GM18502 (cell line): Measurements from ENCODE around the gene RTN4RL2.

Experiments
- ATAC-seq: cut with Tn5 transposase; IDR thresholded peaks from one replicate; pipeline ENCODE4 v1.9.1; 2021; ENCODE audit warnings: mild to moderate bottlenecking; ENCODE audit not compliant: unreplicated experiment, poor library complexity

Gene RTN4RL2

GRCh38 chr11:57496109-57496820 lies 35.9 kb downstream of the RTN4RL2 start:
- ATAC-seq, result no peak

- no peak for ATAC-seq
Observed at GRCh38 chr11:57497303-57498247, 37.2 kb downstream of the RTN4RL2 start.

- ATAC-seq, result no peak
Observed at GRCh38 chr11:57498540-57498939, 38.2 kb downstream of the RTN4RL2 start.

- ATAC-seq, result peak; percentile 99
Observed at GRCh38 chr11:57499413-57499982, 39.2 kb downstream of the RTN4RL2 start.

- ATAC-seq, result no peak
Observed at GRCh38 chr11:57499983-57500461, 39.7 kb downstream of the RTN4RL2 start.

GRCh38 chr11:57500515-57500914 lies 40.2 kb downstream of the RTN4RL2 start:
- ATAC-seq, result no peak

GRCh38 chr11:57500926-57501325 lies 40.6 kb downstream of the RTN4RL2 start:
- no peak for ATAC-seq

GRCh38 chr11:57501953-57502352 lies 41.6 kb downstream of the RTN4RL2 start:
- ATAC-seq, result no peak

- ATAC-seq, result no peak
Observed at GRCh38 chr11:57502376-57502775, 42.0 kb downstream of the RTN4RL2 start.

GRCh38 chr11:57502870-57503269 lies 42.5 kb downstream of the RTN4RL2 start:
- ATAC-seq, result no peak

- no peak for ATAC-seq
Observed at GRCh38 chr11:57504511-57504910, 44.2 kb downstream of the RTN4RL2 start.

- no peak for ATAC-seq
Observed at GRCh38 chr11:57506522-57506921, 46.2 kb downstream of the RTN4RL2 start.

GRCh38 chr11:57508341-57509170 lies 48.2 kb downstream of the RTN4RL2 start:
- ATAC-seq, result no peak

GRCh38 chr11:57511741-57512430 lies 51.6 kb downstream of the RTN4RL2 start:
- no peak for ATAC-seq

GRCh38 chr11:57512646-57513451 lies 52.5 kb downstream of the RTN4RL2 start:
- ATAC-seq, result no peak

- ATAC-seq, result no peak
Observed at GRCh38 chr11:57513452-57513795, 53.1 kb downstream of the RTN4RL2 start.

GRCh38 chr11:57513911-57514537 lies 53.7 kb downstream of the RTN4RL2 start:
- peak; percentile 31 for ATAC-seq
